ENCODE measurements around the gene PCDHA8.
"Not testable (repeated sequence)": the region's sequence is repeated elsewhere in the genome, so short reads cannot be mapped to it uniquely, and the experiment has no call there.

The PCDHA8 gene

GRCh38 chr5:140875085-140876065 lies 34.4 kb downstream of the PCDHA8 start, which contains the start of gene PCDHA12:
Gene PCDHA12, plus strand, starts transcription at chr5:140875308. Its CDS starts 165 bp downstream, at chr5:140875473.
- DNase-seq = no peak

GRCh38 chr5:140876541-140877261 lies 35.7 kb downstream of the PCDHA8 start:
- not testable (repeated sequence) for DNase-seq

GRCh38 chr5:140877262-140877581 lies 36.2 kb downstream of the PCDHA8 start:
- DNase-seq = no peak

GRCh38 chr5:140881889-140882590 lies 41.1 kb downstream of the PCDHA8 start, which contains the start of gene PCDHA13:
Gene PCDHA13, plus strand, starts transcription at chr5:140882124. Its CDS starts 145 bp downstream, at chr5:140882269.
- no peak for DNase-seq

GRCh38 chr5:140882591-140882899 lies 41.6 kb downstream of the PCDHA8 start:
- DNase-seq = no peak

GRCh38 chr5:140883373-140883772 lies 42.4 kb downstream of the PCDHA8 start:
- DNase-seq = no peak

- DNase-seq = no peak
These were observed 43.1 kb downstream of the PCDHA8 start for GRCh38 chr5:140883927-140884697.
